ENCODE results near the gene TRIM31.

Gene TRIM31

DNA sequence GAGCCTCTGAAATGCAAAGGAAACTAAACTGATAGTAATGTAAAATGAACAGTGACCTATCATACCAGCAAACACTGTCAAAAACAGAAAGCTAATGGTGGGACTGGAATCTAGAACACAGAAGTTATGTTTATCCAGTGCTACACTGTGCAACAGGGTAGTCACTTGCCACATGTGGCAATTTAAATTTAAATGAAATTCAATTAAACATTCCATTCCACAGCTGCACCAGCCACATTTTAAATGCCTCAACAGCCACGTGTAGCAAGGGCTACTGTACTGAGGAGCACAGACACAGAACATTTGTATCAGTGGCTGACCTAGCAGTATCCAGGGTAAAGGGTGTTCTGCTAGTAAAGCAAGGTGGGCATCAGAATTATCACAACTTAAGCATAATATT is 57.4 kb downstream of the TRIM31 start:
- no peak for DNase-seq (ENCODE audit: low read depth in 1 of 2, low spot score in 1 of 2)

DNA sequence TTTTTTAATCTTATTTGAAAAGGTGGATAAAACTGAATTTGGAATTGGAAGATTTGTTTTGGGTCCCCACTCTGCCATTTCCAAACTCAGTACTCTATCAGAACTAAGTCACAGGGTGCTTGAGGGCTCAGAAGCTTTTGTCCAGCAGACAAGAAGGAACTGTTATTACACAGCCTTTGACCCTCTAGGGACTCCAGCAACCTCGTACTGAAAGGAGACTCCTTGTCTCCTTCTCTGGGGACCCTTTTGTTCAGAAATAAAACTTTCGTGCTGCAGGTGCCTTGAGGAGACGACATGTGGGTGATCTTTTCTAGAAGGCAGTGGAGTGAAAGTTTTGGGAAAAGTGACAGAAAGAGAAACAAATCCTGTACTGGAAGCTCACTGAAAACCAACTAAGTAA is 59.2 kb downstream of the TRIM31 start:
- no peak for DNase-seq (ENCODE audit: low read depth in 1 of 2, low spot score in 1 of 2)

Measured in activated T-helper 1 cell treated with anti-CD3 and anti-CD28 coated beads, Interleukin-2, amount 50 U/mL, for 16 hours (primary cell).